Body of pancreas (tissue), 4 donors: Measurements from ENCODE around the gene HELZ. TPM values are rescaled to one million over a fixed set of nuclear protein-coding genes. Genes with fewer than 3 reads are reported as not detected.

Source experiments
- ATAC-seq: fragments of 150-250 bp; one replicate; pipeline ENCODE4 v1.9.1; 2016
- DNase-seq, 4 donors: peaks; one replicate each; pipeline ENCODE4 v3.0.0-alpha.2; 2019
- H3K27ac ChIP-seq, 4 donors: fragments of 200-600 bp; sonication (generic); 1 replicate in 3 of 4; 2 replicates in 1 of 4; pipeline versions ENCODE4 v1.5.1 to v1.6.1; 2016 to 2019; ENCODE audit warnings: mild to moderate bottlenecking in 1 of 4, mixed read lengths in 1 of 4, moderate library complexity in 1 of 4
- H3K27me3 ChIP-seq, 2 donors: fragments of 200-600 bp; sonication (generic); one replicate each; pipeline ENCODE4 v1.6.0; 2016; ENCODE audit warnings: mild to moderate bottlenecking in 1 of 2
- H3K36me3 ChIP-seq, 2 donors: fragments of 200-600 bp; sonication (generic); replicated peaks in 1 of 2; 2 replicates each; pipeline ENCODE4 v1.5.1; 2016; ENCODE audit warnings: low read depth in 2 of 2; ENCODE audit not compliant: insufficient read depth in 1 of 2
- H3K4me1 ChIP-seq: fragments of 200-600 bp; sonication (generic); one replicate; pipeline ENCODE4 v1.6.0; 2016
- H3K4me3 ChIP-seq, 2 donors: fragments of 200-600 bp; sonication (generic); 1 replicate in 1 of 2; 2 replicates in 1 of 2; pipeline ENCODE4 v1.5.1; 2016 to 2019
- H3K9me3 ChIP-seq, 3 donors: fragments of 200-600 bp; sonication (generic); 1 replicate in 2 of 3; 2 replicates in 1 of 3; pipeline ENCODE4 v1.5.1; 2016
- POLR2A ChIP-seq, 3 donors: fragments of 450-650 bp; IDR thresholded peaks; one replicate each; pipeline ENCODE4 v1.6.1; 2016; ENCODE audit warnings: antibody characterized with exemption in 3 of 3, mild to moderate bottlenecking in 2 of 3
- WGBS, 2 donors: methylation state at CpG; one replicate each; pipeline ENCODE4 v1.1.5; 2017; 5-methylcytosine and 5-hydroxymethylcytosine counted together
- intact Hi-C: fragments of 100-400 bp; cut with DNase I; formaldehyde crosslinking; loops from one replicate; pipeline ENCODE4 v1.15.1; 2023
- total RNA-seq, 2 donors: library from RNA; depleted of rRNA; stranded (reverse); fragments of >200 nt; gene quantifications; one replicate each; pipeline ENCODE4 v1.1.0, GENCODE V29; 2016
- TF ChIP-seq, protein P1 (sequence below), 7 experiments: fragments of 450-650 bp in 4 of 7; fragments of 200-600 bp in 3 of 7; sonication (generic) in 3 of 7; IDR thresholded peaks; one replicate each; pipeline ENCODE4 v1.5.1; 2016 to 2019; ENCODE audit warnings: antibody characterized with exemption in 7 of 7

Gene HELZ
- total RNA-seq, 2 donors from 2014 or later: 21.0 to 34.6 TPM

GRCh38 chr17:67187927-67188326 is 57.1 kb downstream of the HELZ start:
- no peak overlapping the region for H3K27ac ChIP-seq
- no peak for ATAC-seq
- peaks cover 16% of the 10 kb centered on the region for H3K4me1 ChIP-seq
- no peaks in the 10 kb centered on the region for H3K27me3 ChIP-seq
- 91 to 100% methylated on average over 1 of the region's 1 CpG for WGBS, 2 donors
- H3K36me3 ChIP-seq: peaks cover 0 to 2% of the 10 kb centered on the region in 2 donors
- intact Hi-C loops: no loop called here
- H3K4me3 ChIP-seq: no peak overlapping the region
- no peak for DNase-seq
- H3K9me3 ChIP-seq: no peaks in the 10 kb centered on the region
- no peak for TF ChIP-seq POLR2A (IDR thresholded peaks at IDR 0.05)
- TF ChIP-seq, protein P1, sequence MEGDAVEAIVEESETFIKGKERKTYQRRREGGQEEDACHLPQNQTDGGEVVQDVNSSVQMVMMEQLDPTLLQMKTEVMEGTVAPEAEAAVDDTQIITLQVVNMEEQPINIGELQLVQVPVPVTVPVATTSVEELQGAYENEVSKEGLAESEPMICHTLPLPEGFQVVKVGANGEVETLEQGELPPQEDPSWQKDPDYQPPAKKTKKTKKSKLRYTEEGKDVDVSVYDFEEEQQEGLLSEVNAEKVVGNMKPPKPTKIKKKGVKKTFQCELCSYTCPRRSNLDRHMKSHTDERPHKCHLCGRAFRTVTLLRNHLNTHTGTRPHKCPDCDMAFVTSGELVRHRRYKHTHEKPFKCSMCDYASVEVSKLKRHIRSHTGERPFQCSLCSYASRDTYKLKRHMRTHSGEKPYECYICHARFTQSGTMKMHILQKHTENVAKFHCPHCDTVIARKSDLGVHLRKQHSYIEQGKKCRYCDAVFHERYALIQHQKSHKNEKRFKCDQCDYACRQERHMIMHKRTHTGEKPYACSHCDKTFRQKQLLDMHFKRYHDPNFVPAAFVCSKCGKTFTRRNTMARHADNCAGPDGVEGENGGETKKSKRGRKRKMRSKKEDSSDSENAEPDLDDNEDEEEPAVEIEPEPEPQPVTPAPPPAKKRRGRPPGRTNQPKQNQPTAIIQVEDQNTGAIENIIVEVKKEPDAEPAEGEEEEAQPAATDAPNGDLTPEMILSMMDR (IDR thresholded peaks at IDR 0.05): no peak

GRCh38 chr17:67186782-67187181 is 58.2 kb downstream of the HELZ start:
- ATAC-seq (no peak), DNase-seq (no peak)
- TF ChIP-seq, protein P1 (IDR thresholded peaks at IDR 0.05): no peak
- no peak for TF ChIP-seq POLR2A (IDR thresholded peaks at IDR 0.05)
- 97 to 98% methylated on average over 4 of the region's 4 CpGs for WGBS, 2 donors
- intact Hi-C loops: no loop called here
- no peak overlapping the region for H3K4me3 ChIP-seq
- peaks cover 0 to 2% of the 10 kb centered on the region in 2 donors for H3K36me3 ChIP-seq
- no peaks in the 10 kb centered on the region for H3K27me3 ChIP-seq
- H3K4me1 ChIP-seq: peaks cover 26% of the 10 kb centered on the region
- H3K9me3 ChIP-seq: no peaks in the 10 kb centered on the region
- no peak overlapping the region for H3K27ac ChIP-seq

DNA sequence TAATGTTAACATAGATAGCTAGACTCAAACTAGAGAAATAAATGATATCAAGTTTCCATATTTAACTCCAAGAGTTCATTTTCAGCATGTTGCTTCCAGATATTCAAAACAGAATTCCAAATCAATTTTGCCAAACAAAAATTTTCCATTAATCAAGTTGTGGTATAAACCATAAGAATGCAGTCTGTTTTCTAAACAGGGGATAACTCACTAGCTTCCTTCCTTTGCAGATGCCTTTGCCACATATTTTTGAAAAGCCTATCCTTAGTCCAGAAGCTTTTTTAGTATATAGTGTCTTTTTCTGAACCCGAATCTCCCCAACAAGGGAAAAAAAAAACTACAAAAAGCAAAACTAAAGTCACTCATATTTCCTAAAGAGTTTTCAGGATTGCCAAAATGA is 61.5 kb downstream of the HELZ start:
- 72% methylated on average over 1 of the region's 1 CpG for WGBS, 2 donors
- no peak for DNase-seq
- H3K4me3 ChIP-seq: no peak overlapping the region
- TF ChIP-seq, protein P1 (IDR thresholded peaks at IDR 0.05): no peak
- TF ChIP-seq POLR2A (IDR thresholded peaks at IDR 0.05): no peak
- no peaks in the 10 kb centered on the region for H3K27me3 ChIP-seq
- H3K4me1 ChIP-seq: peaks cover 28% of the 10 kb centered on the region
- ATAC-seq: no peak
- H3K36me3 ChIP-seq: peaks cover 0 to 2% of the 10 kb centered on the region in 2 donors
- intact Hi-C loops: no loop called here
- no peak overlapping the region for H3K27ac ChIP-seq
- H3K9me3 ChIP-seq: no peaks in the 10 kb centered on the region

DNA sequence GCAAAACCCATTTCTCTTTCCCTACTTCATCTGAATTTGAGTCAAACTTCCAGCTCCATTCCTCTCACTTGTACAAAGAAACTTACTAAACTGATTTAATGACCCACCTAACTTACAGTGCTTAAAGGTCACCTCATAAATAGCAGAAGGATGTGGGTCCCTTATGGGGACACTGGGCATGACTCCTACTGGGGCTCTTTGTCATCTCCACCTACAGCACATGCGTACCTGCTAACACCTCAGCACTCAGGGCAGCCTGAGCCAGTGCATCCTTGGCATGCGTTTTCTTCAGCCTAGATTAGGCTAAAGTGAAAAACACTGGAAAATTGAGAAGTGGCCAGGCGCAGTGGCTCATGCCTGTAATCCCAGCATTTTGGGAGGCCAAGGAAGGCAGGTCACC is 63.2 kb downstream of the HELZ start:
- no peak for ATAC-seq
- no peaks in the 10 kb centered on the region for H3K36me3 ChIP-seq

GRCh38 chr17:67180275-67180674 is 64.7 kb downstream of the HELZ start:
- 85% methylated on average over 5 of the region's 5 CpGs for WGBS, 2 donors
- intact Hi-C loops: no loop called here
- Histone ChIP-seq H3K9me3 (no peaks in the 10 kb centered on the region), H3K27ac (no peak overlapping the region), H3K27me3 (no peaks in the 10 kb centered on the region), H3K36me3 (no peaks in the 10 kb centered on the region), H3K4me3 (no peak overlapping the region), H3K4me1 (peaks cover 28% of the 10 kb centered on the region)
- TF ChIP-seq POLR2A (IDR thresholded peaks at IDR 0.05): no peak
- TF ChIP-seq, protein P1 (IDR thresholded peaks at IDR 0.05): no peak
- no peak for DNase-seq
- no peak for ATAC-seq

More for the DNA sequence above, 63.2 kb downstream of the HELZ start:
- DNase-seq: no peak
- Histone ChIP-seq H3K27me3 (no peaks in the 10 kb centered on the region), H3K4me1 (peaks cover 28% of the 10 kb centered on the region), H3K9me3 (no peaks in the 10 kb centered on the region), H3K27ac (peak overlapping the region in 2 of 4 donors; percentile 51 to 57), H3K4me3 (no peak overlapping the region)
- 89 to 93% methylated on average over 3 of the region's 3 CpGs for WGBS, 2 donors
- intact Hi-C loops: no loop called here
- TF ChIP-seq, protein P1 (IDR thresholded peaks at IDR 0.05): no peak
- TF ChIP-seq POLR2A (IDR thresholded peaks at IDR 0.05): no peak
